Neutrophil (primary cell): ENCODE results near the gene PIWIL4.

ENCODE experiments used
- H3K27ac ChIP-seq: fragments of 200-600 bp; sonication (generic); 2 replicates; pipeline ENCODE4 v1.5.1; 2016; ENCODE audit warnings: mild to moderate bottlenecking, moderate library complexity
- H3K27me3 ChIP-seq: fragments of 200-600 bp; sonication (generic); 2 replicates; pipeline ENCODE4 v1.6.0; 2016; ENCODE audit warnings: mild to moderate bottlenecking
- H3K36me3 ChIP-seq: fragments of 200-600 bp; sonication (generic); 2 replicates; pipeline ENCODE4 v1.5.1; 2017
- H3K4me1 ChIP-seq, 2 experiments: fragments of 200-600 bp in 1 of 2; sonication (generic) in 1 of 2; 1 replicate in 1 of 2; 2 replicates in 1 of 2; pipeline versions ENCODE4 v1.5.1 to v1.6.1; 2013 to 2016; ENCODE audit warnings: low read depth in 1 of 2, low read length in 1 of 2, mild to moderate bottlenecking in 1 of 2, moderate library complexity in 1 of 2; ENCODE audit not compliant: control insufficient read depth in 1 of 2, insufficient read depth in 1 of 2
- H3K4me3 ChIP-seq, 2 experiments: fragments of 200-600 bp in 1 of 2; sonication (generic) in 1 of 2; 1 replicate in 1 of 2; 2 replicates in 1 of 2; pipeline ENCODE4 v1.5.1; 2013 to 2016; ENCODE audit warnings: low read depth in 1 of 2, low read length in 1 of 2, mild to moderate bottlenecking in 1 of 2, moderate library complexity in 1 of 2
- H3K9me3 ChIP-seq: fragments of 200-600 bp; sonication (generic); 2 replicates; pipeline ENCODE4 v1.5.1; 2016
- CTCF ChIP-seq: fragments of 200-600 bp; sonication (generic); IDR thresholded peaks from 2 replicates; pipeline ENCODE4 v1.5.1; 2016; ENCODE audit warnings: antibody characterized with exemption

Gene PIWIL4

DNA sequence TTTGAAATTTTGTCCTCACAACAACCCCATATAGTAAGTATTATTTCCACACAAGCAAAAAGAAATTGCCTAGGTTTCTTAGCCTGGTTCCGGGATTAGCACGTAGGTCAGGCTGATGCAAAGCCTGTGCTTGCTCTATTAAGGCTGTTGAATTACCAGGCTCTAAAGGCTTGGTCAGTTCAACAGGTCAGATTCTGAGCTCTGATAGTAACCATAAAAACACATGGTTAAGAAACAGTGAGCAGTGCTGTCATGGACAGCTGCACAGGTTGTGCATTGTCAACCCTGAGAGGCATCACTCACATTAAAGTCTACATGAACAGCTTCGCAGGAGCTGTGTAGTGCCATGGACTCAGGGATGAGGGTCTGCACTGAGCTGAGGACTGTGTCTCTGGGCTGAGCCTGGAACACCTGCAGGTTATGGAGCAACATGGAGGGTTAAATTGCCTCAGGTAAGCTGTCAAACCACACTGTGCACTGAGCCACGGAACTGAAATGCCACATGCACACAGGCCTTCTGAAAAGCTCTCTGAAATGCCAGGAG, 98.0 kb downstream of the PIWIL4 start:
- Histone ChIP-seq H3K36me3 (no peaks in the 10 kb centered on the region), H3K4me3 (no peak overlapping the region), H3K9me3 (no peaks in the 10 kb centered on the region), H3K27me3 (no peaks in the 10 kb centered on the region), H3K27ac (no peak overlapping the region), H3K4me1 (no peaks in the 10 kb centered on the region)
- no peak for TF ChIP-seq CTCF

- no peaks in the 10 kb centered on the region for H3K27me3 ChIP-seq
- H3K9me3 ChIP-seq, result no peaks in the 10 kb centered on the region
- no peaks in the 10 kb centered on the region for H3K4me1 ChIP-seq
- no peaks in the 10 kb centered on the region for H3K36me3 ChIP-seq
- no peak for TF ChIP-seq CTCF
- H3K4me3 ChIP-seq, result no peak overlapping the region
- H3K27ac ChIP-seq, result no peak overlapping the region
These were observed 99.9 kb downstream of the PIWIL4 start for GRCh38 chr11:94666792-94667721.

DNA sequence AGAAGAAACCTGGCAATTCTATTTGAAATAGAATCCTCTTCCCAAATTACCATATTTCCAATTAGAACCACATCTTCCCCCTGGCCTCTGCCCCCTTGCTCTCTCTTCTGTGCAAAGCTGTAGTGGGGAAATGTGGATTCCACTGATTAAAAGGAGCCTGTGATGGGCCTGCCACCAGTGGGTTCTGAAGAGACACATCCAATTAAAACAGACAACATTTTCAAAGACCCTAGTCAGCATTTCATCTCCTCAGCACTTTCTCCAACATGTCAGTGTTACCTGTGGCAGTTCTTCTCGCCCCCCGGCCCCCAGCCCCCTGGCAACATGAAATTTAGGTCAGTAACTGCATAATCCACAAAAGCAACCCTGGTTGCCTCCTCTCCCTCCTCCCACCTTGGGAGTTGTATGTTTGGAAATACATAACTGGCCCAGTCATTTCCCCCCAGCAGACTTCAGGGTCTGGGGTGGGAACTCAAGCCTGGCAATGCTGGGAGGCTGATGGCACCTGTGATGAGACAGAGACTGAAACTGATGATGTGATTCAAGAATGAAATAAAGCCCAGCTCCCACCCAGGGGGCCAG, 101.1 kb downstream of the PIWIL4 start:
- H3K27ac ChIP-seq, result no peak overlapping the region
- TF ChIP-seq CTCF, result no peak
- no peaks in the 10 kb centered on the region for H3K4me1 ChIP-seq
- H3K4me3 ChIP-seq, result no peak overlapping the region
- H3K27me3 ChIP-seq, result no peaks in the 10 kb centered on the region
- H3K36me3 ChIP-seq, result no peaks in the 10 kb centered on the region
- H3K9me3 ChIP-seq, result no peaks in the 10 kb centered on the region

DNA sequence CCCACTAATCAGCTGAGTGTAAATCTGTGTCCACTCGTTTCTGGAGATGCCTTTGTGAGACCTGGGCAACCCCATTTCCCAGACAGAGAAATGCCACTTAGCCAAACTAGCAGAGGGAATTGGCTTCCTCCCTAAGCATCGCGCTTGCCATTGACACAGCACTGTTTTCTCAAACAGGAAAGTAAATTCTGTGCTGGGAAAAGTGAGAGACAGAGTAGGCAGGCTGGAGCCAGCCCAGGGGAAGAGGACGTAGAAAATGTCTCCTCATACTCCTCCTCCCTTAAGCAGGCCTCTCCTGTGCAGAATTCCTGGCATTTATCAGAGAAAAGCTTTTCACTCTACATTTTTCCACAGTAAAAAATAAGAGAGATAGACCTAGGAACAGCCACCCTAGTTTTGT, 101.9 kb downstream of the PIWIL4 start:
- H3K27me3 ChIP-seq, result no peaks in the 10 kb centered on the region
- H3K9me3 ChIP-seq, result no peaks in the 10 kb centered on the region
- no peak overlapping the region for H3K27ac ChIP-seq
- H3K4me3 ChIP-seq, result no peak overlapping the region
- TF ChIP-seq CTCF, result no peak
- H3K36me3 ChIP-seq, result no peaks in the 10 kb centered on the region
- no peaks in the 10 kb centered on the region for H3K4me1 ChIP-seq
